Stimulated activated CD4-positive, alpha-beta T cell treated with anti-CD3 and anti-CD28 coated beads, Interleukin-12 subunit alpha, Interleukin-12 subunit beta, amount 100 ng/mL, for 4 hours (primary cell): ENCODE measurements around the gene RPL19.
A peak's percentile ranks its signal among the peaks of the same experiment; 100 is the strongest.
"Not testable (repeated sequence)": the region's sequence is repeated elsewhere in the genome, so short reads cannot be mapped to it uniquely, and the experiment has no call there.

Experiments used
- DNase-seq: peaks from one replicate; pipeline ENCODE4 v3.0.0-alpha.2; 2020

The RPL19 gene

DNA sequence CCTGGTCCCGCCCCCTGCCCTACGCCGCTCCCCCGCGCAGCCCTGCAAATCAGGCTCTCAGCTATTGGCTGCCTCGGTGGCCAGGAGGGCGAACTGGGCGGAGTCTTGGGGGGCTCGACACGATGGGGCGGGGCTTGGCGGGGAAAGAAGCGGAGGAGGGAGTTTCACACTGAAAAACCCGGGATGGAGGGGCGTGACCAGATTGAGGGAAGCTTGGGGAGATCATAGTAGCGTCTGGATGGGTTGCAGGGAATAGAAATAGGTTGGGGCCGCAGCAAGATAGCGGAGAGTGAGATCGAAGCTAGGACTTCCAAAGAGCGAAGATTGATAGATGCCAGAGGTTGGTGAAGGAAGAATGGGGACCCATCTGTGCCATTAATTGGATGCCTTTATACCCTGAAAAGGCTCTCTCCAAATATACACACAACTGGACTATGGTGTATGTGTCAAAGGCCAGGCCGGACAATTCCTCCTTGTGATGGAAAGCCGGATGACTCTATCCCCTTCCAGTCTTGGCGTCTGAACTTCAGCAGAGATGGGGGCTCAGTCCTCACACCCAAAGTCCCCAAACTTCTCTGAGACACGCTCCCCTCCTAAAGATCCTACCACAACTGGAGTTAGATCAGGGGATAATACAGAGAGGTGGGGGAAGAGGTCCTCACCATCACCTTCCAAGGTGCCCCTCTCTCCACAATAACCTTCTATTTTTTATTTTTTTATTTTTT is 26.0 kb downstream of the RPL19 start:
- DNase-seq, result peak; percentile 51

DNA sequence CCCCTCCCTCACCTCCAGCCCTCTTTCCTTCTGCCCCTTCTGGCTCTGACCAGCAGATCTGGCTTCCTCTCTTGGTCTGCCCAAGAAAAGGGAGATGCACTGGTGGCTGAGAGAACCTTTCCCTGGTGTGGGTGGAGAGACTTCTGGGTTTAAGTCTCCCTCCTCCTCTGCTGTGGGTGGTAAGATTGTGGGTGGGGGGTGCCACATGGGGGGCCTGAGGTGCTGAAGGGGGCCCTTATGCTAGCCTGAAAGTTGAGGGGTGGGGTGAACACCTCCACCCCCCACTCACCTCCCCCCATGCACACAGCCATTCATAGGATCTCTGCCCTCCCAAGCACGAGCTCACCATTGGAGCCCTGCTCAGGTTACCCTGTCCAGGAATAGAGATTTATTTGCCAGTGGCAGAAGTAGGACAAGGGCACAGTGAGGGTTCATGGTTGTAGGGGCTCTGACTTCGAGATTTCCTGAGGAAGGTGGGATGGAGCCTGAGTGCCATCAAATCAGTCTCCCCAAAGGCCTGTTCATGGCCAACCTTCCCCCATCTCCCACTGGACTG is 27.4 kb downstream of the RPL19 start:
- no peak for DNase-seq

DNA sequence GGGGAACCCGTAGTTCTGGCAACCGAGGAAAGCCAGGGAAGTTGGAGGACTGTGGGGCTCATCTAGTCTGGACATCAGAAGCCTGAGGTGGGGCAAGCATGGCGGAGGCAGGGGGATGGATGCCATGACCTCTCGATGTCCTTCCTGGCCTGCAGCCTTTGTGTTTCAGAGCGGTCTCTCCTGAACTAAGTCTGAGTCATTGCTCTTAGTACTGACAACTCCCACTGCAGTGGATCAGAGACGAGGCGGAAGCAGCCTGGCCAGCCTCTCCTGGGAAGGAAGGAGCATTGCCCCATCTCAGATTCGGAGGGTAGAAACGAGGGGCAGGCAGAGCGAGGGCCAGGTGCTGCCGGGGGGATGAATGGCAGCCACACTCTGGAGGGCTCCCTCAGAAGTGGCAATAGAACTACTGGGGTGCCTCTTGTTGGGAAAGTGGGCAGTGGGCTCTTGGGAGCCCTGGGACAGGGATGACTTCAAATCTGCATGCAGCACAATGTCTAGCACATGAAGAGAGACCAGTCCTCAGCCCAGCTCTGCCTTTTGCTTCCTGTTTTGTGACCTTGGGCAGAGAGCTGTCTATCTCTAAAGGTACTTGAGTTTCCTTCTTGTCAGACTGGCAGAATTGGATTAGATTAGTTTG is 29.3 kb downstream of the RPL19 start:
- no peak for DNase-seq

DNA sequence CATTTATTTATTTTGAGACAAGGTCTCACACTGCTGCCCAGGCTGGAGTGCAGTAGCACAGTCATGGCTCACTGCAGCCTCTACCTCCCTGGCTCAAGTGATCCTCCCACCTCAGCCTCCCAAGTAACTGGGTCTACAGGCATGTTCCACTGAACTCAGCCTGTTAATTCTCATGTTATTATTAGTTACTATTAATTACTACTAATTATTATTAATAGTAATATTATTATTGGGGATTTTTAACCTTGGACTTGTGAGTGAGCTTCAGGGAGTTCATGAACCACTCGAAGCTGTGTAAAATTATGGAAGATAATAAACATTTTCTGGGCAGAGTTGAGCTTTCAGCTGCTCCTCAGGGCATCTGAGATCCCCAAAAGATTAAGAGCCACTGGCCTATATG is 30.3 kb downstream of the RPL19 start:
- no peak for DNase-seq

DNA sequence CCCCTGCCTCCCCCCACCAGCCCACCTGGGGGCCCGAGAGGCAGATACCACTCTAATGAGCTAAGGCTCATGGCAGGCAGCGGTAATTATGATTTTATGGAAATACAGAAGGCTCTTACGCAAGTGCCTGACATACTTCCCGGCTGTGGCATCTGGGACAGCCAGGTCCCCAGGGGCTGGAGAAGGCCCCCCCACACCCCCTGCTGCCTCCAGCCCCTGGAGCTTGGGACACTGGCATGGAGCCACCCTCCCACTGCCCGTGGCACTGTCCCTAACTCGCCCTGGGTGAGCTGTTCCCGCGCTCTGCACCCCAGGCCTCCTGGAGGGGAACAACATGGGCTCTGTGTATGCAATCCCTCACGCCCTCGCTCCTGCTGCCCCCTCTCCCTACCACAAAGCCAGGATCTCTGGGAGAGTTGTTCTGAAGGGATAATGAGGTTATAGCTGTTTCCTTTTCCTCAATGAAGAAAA is 31.0 kb downstream of the RPL19 start:
- DNase-seq, result no peak

DNA sequence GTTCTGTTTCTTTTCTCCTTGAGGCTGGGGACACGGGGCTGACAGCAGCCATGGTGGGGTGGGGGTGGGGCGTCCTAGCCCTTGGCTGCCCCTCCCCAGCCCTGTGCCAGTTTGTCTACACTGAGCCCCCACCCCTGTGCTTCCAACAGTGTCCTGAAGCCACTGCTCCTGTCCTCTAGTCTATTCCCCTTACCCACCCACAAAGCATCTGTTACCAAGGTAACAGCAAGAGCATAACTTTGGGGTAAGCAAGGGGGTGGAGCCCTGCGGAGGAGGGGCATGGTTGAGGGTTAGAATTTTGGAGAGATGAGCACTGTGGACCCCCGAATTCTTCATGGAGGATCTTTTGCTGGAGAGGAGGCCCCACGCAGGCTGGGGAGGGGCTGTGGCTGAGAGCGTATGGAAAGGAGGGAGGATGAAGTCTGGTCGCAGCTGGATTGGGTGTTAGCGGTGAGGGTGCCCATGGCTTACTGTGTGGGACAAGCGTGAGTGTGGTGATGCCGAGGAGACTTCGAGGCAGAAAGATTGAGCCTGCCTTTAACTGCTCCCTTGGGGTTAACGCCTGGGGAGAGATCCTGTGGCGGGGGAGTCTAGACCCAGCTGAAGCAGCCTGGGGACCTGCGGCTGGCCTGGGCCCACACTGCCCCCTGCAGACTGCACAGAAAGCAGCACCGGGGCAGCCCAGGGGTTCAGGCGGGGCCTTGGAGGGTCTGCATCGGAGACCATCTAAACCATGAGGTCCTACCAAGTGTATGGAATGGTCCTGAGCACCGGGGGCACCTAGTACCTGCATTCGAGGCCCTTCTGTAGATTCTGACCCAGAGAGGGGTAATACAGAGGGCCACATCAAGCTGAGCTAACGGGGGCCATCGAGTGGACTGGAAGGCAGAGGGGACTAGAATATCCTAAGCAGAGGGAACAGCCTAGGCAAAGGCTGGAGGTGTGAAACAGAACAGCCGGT is 31.8 kb downstream of the RPL19 start:
- DNase-seq, result peak; percentile 51

DNA sequence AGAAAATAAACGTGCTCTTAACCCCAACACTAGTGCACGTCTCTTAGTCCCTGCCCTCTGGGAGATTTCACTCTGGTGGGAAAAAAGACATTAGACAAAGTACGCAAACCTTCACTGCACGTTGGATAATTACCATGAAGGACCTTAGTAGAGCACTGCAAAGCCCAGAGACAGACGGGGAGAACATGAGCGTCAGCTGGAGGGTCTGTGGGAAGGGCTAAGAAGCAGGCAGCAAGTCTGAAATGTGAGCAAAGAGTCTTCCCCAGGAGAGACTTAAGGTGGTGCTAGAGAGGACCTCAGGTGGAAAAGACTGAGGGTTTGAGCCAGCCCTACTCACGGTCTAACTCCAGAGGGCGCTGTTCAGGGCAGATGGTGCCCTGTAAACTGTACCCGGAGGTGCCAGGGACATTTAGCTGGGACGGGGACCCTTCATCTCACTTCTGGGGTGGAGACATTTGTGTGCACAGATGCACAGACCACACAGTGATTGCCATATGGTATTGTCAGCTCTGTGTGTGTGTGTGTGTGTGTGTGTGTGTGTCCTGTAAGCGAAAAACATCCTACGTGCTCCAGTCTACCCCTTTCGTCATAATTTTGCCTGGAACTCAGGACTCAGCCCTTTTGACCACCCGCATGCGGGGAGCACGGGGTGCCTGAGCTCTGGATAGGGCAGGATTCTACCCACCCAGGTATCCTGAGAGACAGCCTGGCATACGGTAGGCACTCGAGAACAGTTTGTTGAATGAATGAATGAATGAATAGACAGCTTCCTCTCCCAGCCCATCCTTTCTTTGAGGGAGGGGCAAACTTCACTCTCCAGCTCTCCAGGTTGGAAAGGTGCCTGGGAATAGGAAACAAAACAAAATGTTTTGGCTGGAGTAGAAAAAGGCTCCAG is 35.7 kb downstream of the RPL19 start:
- DNase-seq, result no peak

DNA sequence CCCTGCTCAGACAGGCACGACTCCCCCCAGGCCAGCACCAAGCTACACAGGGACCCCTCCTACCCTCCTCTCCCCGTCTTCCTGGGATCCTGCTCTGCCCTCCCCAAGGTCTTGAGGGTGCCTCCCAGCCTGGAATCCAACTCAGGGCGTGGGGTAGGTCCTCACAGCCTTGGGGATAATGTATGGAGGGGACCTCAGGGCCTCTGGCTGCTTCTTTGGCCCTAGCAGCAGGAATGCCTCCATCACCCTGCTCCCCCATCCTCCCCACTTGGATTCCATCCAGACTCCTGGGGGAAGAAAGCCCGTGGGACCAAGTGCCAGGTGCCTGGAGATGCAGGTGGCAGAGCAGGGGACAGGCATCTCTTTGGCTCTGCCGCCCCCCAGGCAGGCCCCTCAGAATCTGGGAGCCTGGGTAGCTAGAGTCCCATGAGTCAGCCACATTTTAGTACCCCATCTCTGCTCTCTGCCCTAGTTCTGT is 36.4 kb downstream of the RPL19 start:
- no peak for DNase-seq

DNA sequence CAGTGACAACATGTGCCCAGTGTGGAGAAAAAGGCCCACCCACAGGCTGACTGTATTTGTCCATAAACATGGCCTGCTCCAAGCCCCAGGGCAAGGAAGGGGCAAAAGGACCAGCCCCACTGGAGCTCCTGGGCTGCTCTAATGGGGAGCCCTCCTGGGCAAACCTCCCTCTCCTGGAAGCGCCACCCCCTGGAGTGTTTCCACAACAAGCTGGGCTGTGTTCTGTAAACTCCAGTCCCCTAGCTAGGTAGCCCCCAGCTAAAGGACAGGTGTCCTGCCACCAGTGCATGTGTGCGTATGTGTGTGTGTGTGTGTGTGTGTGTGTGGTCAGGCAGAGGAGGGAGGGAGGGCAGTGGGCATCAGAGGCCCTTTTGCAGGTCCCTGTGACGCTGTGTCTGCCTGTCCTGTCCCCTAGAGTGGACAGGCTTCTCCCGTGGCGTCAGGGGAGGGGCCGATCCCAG is 36.9 kb downstream of the RPL19 start:
- no peak for DNase-seq

DNA sequence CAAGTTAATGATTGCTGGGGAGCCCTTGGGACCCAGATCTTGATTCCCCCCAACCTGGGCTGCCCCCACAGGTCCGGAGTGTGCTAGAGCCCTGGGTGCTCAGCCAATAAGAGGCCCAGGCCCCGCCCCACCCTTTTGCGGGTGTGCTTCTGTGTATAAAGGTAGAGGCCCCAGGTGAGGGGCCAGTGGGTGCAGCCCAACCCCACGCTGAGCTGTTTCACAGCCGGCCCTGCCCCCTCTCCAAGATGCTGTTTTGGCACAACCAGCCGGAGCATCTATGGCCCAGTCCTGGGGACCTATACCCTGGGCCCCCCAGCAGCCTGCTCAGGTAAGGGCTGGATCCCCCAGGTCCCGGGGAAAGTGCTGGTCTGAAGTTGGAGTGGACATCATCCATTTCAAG is 37.5 kb downstream of the RPL19 start:
- DNase-seq, result no peak

DNA sequence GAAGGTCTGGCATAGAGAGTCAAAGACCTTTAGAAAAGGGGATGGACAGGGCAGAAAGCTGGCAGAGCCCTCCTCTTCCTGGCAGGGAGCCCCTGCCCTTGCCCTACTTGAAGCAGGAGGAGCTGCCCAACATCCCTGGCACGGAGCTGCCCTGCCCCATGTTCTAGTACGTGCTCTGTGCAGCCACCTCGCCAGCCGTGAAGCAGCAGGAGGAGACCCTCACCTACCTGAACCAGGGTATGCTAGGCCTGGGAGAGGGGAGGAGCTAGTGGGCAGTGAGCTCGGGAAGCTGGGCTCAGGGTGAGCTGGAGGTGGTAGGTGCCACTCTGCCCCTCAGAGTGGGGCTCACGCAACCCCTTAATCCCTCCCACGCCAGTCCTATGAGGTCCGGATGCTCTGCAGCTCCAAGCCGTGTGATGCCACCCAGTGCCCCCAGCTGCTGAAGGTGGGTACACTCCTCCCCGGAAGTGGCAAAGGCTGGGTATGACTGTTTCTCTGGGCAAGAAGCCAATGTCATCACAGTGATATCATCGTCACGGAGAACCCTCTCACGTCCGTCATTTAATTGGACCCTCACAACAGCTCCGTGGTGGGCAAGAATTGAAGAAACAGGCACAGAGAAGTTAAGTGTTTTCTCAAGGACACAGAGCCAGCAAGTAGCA is 38.4 kb downstream of the RPL19 start:
- peak; percentile 46 for DNase-seq

DNA sequence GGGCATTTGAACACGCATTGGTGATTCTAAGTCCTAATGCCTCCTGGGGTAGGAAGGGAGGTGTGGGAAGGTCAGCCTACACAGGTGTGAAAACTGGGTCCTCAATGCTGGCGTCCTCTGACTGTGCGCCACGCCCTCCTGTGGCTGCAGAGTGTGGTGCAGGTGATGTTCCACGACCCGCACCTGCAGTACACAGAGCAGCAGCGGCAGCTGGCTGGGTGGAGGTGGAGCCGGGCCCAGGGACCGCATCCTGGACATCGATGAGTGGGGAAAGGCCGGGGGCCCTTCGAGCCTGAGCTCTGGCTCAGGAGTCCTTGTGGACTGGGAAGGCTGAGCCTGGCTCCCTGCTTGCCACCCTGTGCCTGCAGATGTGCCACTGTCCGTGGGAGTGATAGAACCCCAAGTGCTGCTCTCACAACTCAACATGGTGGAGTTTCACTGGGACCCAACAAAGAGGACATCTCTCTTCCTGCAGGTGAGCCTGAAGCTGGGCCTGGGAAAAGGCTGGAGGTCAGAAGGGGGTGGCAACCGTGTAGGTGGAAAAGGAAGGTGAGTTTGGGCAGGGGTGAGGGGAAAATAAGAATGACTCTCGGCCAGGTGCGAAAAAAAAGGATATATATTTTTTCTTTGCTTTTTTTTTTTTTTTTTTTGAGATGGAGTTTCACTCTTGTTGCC is 39.7 kb downstream of the RPL19 start:
- DNase-seq, result peak; percentile 59

DNA sequence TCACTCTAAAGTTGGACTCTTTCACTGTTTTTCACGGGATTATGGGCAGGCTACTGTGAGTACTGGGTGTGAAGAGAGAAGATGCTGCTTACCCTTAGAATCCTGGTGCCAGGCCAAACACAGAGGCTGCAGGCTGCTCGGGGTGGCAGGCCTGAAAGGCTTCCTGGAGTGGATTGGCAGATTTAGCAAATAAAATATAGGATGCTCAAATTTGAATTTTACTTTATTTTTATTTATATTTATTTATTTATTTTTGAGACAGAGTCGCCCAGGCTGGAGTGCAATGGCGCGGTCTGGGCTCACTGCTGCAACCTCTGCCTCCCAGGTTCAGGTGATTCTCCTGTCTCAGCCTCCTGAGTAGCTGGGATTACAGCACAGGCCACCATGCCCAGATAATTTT is 40.5 kb downstream of the RPL19 start:
- no peak for DNase-seq

DNA sequence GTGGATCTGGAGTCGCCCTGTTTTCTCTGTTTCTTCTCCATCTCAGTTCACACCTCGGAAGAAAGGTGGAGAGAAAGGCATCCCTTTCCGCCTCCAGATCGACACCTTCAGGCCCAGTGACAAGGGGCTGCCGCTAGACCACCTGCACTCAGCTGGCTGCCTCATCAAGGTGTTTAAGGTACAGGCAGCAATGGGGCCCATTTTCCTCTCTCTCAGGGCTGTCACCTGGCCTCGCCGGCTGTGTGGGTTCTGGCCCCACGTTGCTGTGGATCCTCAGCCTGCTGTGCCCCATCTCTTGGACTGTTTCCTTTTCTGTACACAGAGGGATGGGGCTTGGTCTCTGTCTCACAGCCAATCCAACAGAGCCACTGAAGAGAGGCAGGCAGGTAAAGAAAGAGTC is 43.1 kb downstream of the RPL19 start:
- no peak for DNase-seq

DNA sequence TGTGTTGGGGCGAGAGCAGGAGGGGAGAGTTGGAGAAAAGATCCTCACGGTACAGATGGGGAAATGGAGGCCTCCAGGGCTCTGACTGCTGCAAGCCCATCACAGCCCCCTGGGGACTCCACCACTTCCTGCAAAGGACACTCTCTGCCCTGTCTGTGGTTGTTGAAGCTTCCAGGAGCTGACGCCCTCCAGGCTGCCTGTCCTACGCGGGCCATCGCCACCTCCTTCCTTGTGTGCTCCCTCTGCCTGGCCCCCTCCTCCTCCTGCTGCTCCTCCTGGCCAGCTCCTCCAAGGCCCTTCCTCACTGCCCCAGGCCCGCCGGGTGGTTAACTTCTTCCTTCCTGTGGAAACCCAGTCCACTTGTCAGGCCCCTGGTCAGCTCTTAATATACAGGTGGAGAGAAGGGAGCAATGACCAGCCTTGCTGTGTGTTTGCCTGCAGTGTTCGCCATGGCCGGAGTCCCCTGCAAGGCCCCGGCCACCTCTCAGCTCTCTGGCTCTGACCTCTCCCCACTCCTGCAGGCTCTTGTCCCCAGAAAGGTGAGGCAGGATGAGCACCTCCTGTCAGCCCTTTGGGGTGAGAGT is 44.0 kb downstream of the RPL19 start:
- no peak for DNase-seq

DNA sequence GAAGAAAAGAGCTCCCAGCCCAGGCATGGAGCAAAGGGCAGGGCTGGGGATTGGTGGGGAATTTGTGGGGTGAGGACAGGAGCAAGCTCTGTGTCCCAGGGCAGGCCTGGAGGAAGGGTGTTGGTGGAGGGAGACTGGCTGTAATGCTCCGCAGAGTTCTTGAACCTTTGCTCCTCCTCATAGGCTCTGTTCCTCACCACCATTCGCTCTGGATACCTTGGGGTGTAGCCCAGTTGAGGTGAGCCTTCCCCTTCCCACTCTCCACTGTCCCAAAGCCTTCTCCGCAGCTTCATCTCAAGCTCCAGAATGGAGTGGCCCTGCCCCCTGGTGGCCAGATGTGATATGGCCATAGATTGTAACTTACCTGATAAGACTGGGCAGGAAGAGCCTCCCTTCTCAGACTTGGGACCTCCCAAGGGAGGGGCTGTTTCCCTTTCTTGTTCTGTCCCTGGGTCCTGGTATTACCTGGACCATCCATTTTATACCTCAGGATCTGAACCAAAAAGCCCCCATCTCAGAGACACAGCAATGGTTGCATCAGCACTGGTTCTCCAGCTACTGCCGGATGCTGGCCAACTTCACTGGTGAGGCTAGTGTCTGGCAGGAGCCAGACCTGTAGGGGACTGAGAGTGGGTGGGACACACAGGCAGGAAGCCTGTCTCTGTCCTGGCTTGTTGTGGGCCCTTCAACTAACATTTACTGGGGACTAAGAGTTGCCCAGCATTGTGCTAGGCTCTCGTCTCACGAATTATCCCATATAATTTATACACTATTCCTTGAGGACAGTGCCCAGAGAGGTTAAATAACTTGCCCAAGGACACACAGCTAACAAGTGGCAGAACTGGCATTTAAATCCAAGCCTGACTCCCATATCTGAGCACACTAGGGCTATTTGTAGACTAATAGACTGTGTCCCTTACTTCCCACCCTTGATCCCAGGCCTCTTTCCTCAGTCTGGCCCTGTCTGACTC is 44.8 kb downstream of the RPL19 start:
- DNase-seq, result peak; percentile 85

DNA sequence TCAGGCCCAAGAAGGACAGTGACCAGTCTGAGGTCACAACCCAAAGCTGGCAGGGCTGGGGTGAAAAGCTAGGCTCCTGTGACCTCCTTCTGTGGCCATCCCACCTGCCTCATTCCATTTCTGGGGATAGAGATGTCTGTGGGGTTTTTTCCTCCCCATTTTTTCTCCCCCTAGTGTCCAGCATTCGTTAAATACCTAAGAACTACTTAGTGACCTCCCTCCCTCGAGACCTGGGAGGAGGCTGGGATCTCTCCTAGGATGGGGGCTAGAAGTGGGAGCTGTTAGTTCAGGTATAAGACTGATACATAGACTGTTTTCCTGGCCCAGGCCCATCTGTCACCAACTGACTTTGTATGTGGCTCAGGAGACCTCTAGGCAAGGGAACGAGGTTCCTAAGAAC is 46.2 kb downstream of the RPL19 start:
- no peak for DNase-seq

DNA sequence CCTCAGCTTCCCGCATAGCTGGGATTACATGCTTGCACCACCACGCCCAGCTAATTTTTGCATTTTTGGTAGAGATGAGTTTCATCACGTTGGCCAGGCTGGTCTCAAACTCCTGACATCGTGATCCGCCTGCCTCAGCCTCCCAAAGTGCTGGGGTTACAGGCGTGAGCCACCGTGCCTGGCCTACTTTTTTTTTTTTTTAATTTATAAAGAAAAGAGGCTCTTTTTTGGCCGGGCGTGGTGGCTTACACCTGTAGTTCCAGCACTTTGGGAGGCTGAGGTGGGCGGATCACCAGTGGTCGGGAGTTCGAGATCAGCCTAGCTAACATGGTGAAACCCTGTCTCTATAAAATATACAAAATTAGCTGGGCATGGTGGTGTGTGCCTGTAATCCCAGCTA is 50.0 kb downstream of the RPL19 start:
- not testable (repeated sequence) for DNase-seq

DNA sequence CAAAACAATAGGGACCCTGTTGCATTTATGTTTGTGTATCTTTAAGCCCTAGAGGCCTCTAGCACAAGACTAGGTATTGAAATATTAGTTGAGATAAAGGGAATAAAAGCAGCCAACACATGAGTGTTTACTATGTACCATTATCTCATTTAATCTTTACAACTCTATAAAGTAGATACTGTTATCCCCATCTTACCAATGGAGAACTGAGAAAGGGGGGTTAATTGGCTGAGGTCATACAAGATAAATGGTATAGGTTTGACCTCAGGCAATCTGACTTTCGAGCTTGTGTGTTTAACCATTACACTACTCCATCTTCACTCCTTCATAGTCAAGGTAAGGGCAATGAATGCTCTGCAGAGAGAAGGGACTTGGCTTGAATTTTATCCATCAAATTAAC is 51.9 kb downstream of the RPL19 start:
- no peak for DNase-seq
